ENCODE results near the gene FITM1.
A peak's percentile ranks its signal among the peaks of the same experiment; 100 is the strongest.
"Not testable (repeated sequence)": the region's sequence is repeated elsewhere in the genome, so short reads cannot be mapped to it uniquely, and the experiment has no call there.

FITM1 gene

DNA sequence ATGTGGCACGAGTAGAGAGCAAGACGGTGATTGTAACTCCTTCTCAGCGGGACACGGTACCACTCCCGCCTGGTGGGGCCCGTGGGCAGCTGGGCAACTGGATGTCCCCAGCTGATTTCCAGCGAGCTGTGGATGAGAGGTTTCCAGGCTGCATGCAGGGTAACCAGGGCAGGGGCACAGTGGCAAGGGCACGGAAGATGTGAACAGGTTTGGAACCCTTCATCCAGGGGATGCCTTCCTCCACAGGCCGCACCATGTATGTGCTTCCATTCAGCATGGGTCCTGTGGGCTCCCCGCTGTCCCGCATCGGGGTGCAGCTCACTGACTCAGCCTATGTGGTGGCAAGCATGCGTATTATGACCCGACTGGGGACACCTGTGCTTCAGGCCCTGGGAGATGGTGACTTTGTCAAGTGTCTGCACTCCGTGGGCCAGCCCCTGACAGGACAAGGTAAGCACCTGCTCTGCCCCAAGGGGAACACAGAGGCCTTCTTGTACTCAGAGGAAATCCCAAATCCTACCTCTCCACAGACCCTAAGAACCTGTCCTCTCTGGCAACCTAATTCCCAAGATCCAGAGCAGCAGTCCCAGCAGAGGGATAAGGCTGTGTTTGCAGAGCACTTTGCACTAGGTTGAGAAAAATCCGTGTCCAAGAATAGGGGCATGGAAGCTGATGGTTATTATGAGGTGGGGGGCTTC, 32.1 kb upstream of the FITM1 start:
- no peak for DNase-seq (ENCODE audit: low read depth in 2 of 2)

DNA sequence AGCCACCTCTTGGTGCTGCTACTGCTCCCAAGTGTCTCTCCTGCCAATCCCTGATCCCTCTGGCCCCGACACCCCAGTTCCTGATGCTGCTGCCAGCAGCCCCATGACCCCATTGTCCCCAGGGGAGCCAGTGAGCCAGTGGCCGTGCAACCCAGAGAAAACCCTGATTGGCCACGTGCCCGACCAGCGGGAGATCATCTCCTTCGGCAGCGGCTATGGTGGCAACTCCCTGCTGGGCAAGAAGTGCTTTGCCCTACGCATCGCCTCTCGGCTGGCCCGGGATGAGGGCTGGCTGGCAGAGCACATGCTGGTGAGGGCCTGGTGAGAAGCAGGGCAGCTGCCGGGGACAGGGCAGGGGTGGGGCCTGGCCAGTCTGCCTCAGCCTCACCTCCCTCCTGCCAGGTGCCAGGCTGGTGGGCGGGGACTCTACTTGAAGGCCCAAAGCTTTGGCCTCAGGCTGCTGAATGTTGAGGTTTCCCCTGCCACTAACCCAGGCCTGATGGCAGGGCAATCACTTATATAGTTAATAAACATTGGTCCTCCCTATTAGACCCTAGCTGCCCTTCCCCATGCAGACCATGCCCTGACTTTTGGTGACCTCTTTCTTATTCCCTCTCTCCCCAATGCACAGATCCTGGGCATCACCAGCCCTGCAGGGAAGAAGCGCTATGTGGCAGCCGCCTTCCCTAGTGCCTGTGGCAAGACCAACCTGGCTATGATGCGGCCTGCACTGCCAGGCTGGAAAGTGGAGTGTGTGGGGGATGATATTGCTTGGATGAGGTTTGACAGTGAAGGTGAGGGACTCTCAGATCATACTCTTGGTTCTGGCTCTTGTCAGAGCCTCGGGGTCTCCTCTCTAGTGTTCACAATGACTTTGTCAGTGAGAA, 31.3 kb upstream of the FITM1 start:
- no peak for DNase-seq (ENCODE audit: low read depth in 2 of 2)

DNA sequence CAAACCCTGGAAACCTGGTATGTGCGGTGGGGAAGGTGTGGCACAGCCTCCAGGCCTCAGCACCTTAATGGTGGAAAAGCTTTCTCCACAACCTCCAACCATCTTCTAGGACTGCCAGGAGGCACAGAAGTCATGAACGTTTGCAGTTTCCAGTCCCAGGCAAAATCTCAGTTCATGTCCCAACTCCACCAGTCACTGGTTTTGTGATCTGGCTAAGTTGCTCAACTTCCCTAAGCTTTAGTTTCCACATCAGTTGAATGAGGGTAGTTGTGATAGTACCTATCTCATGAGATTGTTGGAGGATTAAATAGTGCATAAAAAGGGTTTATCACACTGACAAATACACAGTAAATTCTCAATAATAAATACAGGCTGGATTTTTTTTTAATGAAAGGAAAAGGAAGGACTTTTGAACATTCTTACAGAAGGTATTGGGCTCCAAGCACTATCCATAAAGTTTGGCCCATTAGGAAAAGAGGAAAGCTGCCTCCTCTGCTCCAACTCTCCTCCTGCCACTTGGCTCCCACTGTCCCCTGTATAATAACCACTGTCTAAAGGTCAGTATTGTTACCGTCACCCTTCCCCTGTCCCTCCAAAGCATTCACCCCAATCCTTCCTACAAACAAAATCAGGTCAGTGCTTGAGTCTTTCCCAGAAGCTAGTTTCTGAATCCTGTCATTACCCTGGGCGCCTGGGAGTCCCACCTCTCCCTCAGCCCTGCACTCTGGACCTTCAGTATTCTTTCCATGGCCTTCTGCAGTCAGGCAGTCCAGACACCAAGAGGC, 30.1 kb upstream of the FITM1 start:
- DNase-seq (ENCODE audit: low read depth in 2 of 2) = no peak

DNA sequence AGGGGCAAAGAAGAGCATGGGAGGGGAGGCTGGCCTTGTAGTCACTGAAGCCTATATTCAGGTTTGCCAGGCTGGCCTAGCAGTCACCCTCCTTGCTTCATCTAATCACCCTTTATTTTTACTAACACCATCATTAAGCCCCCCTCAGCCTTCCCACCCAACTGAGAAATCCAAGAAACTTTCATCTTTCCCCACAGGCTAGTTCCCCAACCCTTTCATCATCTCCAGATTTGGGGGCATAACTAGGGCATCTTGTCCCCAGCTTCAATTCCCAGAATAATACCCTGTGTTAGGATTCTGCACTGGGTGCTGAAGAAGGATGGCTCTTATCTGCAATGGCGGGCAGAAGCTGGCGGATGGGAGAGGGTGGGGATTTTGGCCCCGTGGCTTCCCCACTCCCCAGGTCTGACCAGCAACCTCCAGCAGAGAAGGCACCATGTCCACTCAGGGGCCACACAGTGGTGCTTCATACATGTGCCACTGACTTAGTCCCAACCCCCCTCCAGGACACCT, 29.4 kb upstream of the FITM1 start:
- no peak for DNase-seq (ENCODE audit: low read depth in 2 of 2)

DNA sequence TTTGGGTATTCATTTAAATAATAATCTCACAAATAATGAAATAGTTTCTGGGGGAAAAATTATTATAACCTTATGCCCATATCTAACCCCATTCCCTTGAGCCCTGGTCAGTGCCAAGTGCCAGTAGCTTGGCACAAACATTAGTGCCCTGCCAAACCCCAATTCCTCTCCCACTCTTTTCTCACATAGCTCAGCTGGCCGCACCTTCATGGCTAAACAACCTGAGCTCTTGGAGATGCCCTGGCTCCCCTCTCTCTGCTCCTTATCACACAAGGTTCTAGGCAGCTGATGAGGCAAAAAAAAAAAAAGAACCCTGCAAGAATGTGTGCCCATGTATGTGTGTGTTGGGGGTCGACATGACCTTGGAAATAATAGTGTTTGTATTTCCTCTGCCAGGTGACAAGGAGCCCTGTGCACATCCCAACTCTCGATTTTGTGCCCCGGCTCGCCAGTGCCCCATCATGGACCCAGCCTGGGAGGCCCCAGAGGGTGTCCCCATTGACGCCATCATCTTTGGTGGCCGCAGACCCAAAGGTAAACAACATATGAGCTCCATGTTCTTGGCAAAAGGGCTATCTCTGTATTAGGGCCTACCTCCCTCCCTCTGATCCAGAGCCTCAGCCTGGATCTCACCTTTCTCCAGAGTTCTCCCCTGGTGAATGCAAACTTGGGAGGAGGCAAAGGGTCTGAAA, 28.0 kb upstream of the FITM1 start:
- DNase-seq (ENCODE audit: low read depth in 2 of 2) = no peak

DNA sequence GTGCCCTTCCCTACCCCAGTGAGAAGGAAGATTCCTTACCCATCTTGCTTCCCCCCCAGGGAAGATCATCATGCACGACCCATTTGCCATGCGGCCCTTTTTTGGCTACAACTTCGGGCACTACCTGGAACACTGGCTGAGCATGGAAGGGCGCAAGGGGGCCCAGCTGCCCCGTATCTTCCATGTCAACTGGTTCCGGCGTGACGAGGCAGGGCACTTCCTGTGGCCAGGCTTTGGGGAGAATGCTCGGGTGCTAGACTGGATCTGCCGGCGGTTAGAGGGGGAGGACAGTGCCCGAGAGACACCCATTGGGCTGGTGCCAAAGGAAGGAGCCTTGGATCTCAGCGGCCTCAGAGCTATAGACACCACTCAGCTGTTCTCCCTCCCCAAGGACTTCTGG, 27.0 kb upstream of the FITM1 start:
- DNase-seq (ENCODE audit: low read depth in 2 of 2) = no peak

DNA sequence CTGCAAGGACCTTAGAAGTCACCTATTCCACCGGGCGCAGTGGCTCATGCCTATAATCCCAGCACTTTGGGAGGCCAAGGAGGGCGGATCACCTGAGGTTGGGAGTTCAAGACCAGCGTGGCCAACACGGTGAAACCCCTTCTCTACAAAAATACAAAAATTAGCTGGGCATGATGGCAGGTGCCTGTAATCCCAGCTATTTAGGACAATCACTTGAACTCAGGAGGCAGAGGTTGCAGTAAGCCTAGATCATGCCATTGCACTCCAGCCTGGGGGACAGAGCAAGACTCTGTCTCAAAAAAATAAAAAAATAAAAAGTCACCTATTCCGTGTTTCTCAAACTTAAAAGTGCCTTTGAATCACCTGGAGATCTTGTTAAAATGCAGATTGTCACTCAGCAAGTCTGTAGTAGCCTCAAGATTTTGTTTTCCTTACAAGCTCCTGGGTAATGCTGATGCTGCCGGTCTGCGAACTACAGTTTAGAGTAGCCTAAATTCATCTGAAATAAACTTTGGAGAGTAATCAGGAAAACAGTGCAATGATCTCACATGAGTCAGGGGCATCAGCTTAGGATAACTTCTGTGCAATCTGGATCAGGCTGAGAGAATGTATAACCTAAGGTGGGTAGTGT, 24.7 kb upstream of the FITM1 start:
- not testable (repeated sequence) for DNase-seq (ENCODE audit: low read depth in 2 of 2)

DNA sequence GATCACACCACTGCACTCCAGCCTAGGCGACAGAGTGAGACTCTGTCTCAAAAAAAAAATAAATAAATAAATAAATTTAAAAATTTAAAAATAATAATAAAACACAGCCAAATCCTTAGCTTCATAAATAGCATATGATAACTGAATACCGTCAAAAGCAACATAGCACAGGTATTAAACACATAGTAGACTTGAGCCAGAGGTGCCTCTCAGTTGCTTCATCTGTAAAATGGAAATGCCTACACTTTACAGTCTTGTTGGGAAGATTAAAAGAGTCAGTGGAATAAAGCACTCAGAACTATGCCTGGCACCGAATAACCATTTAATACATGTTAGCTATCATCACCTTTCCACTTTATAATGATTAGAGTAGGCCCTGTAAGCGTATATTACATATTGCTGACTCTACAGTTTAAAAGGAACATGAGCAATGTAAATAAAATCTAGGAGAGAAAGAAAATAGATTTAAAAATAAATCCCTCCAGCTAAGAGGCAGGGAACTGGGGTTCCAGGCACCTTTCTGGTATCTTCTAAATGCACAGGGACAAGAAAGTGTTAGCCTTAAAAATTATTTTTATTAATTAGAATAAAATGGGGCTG, 23.7 kb upstream of the FITM1 start:
- no peak for DNase-seq (ENCODE audit: low read depth in 2 of 2)

DNA sequence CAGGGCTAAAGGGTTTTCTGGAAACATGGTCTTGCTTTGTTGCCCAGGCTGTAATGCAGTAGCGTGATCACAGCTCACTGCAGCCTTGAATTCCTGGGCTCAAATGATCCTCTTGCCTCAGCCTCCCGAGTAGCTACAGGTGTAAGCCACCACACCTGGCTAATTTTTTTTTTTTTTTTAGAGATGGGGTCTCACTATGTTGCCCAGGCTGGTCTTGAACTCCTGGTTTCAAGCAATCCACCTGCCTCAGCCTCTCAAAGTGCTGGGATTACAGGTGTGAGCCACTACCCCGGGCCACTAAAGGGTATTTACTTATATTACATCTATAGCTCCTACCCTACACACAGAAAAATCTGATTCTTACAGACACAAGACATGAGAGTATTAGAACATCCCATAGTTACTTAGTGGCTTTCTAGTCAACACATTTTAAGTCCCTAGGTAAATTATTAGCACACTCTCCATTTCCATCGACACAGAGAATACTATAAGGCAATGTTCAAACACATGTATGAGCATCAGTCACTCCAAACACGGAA, 22.1 kb upstream of the FITM1 start:
- DNase-seq (ENCODE audit: low read depth in 2 of 2) = no peak

DNA sequence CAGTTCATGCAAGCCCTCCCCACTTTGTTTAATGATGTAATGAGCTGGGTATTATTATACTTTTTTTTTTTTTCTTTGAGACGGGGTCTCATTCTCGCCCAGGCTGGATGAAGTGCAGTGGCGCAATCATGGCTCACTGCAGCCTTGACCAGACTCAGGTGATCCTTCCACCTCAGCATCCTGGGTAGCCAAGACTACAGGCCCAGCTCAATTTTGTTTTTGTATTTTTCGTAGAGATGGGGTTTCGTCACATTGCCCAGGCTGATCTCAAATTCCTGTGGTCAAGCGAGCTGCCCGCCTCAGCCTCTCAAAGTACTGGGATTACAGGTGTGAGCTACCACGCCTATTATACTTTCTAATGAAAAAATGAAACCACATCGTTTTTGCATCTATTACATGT, 20.4 kb upstream of the FITM1 start:
- no peak for DNase-seq (ENCODE audit: low read depth in 2 of 2)

DNA sequence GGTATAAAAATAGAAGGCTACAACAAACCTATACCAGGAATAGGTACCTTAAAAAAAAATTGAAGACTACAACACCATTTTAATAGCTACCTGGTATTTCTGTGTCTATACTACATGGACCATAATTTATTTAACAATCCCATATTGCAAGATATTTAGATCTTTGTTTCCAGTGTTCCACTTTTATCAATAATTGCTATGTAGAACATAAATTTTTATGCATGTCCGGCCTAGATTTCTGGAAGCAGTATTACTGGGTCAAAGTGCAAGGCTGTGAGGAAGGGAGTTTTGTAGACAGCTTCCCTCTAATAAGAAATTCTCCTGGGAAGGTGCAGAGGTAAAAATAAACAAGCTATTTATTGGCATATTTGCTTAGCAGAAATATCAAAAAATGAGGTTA, 19.9 kb upstream of the FITM1 start:
- DNase-seq (ENCODE audit: low read depth in 2 of 2) = no peak

DNA sequence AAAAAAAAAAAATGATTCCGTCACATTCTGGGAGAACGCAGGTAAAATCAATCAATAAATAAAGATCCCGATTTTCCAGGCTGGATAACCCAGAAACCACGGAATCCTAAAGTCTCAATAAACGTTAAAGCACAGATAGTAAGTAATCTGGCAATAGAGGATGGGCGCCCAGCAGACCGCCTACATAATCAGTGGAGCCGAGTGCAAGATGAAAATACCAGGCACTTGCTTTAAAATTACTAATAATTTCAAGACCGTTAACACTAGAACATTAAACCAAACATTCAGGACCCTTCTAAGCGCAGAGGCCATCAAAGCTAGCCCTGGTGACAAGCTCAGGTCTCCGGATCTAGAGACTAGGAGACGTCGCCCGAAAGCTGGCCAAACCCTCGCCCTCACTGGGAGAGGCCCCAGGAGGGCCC, 17.1 kb upstream of the FITM1 start:
- DNase-seq (ENCODE audit: low read depth in 2 of 2) = no peak

DNA sequence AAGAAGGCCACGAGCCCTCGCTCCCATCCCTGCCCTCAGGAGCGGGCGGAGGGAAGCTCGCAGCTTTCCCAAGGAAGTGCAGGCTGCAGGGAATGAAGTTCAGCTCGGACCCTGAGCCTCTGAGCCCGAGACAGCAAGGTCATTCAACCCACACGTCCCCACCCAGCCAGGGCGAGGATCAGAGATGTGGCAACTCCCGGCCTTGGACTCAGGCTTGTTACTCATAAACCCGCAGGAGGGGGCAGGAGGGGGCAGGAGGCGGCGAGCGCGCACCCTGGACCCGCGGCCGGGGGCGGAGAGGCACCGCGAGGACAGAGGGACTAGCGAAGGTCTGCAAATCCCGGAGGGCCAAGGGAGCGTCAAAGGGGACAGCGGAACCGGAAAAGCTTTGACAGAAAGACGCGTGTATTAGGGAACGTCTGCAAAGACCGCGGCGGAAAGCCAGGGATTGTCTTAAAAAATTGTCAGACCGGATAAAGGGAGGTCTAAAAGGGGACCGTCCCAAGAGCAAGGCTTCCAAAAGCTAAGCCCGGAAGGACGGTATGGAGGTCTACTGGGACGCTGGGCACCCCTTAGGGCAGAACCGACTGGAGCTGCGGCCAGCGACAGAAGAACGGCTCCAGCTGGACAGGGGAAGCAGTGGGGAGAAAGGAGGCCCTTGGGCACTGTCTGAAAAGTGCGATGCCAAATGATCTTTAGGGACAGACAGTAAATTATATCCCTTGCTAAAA, 16.5 kb upstream of the FITM1 start:
- DNase-seq (ENCODE audit: low read depth in 2 of 2) = peak; percentile 46 to 55

DNA sequence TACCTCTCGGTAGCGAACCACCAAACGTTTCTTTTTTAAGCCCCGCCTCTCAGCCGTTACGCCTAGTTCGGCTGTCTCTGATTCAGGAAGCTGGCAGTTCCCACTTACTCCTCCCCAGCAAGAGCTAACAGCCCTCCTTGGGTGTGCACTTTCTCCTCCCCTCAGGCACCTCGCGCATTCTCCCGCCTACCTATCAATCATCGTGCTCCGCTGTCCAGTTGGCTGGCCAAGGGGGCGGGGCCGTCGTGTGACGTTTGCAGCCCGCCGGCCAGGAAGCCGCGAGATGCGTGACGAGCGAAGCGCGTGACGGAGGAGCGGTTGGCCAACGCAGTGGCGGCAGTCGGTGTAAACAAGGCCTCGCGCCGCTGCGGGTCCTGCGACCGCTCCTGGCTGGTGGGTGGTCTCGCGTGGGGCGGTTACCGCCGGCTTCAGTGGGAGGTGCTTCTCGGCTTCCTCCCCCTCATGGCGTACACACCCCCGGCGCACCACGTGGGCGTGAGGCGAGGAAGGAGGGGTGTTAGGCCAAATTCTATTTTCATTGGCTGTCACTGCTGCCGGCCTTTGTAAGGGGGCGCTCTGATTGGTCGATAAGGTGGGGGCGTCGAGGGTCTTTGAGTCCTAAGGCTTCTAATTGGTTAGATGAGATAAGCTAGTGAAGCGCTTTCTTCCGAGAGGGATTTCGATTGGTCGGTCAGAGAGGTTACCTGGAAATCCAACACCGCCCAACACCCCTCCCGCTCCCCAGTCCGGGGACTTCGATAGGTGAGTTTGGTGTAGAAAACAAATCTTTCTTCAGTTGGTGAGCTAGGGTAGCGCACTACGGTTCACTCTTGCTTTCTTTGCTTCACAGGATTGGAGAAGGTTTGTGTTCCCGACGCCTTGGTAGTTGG, 15.7 kb upstream of the FITM1 start, which contains the start of the genes DCAF11 and NRL:
Gene DCAF11 (plus strand): TSS at position 246 of the 890 bp plus-strand sequence. CDS start 818 bp downstream, outside the sequence.
Gene NRL (minus strand): TSS at position 418 of the 890 bp plus-strand sequence. CDS start 32,101 bp downstream, outside the sequence.
- DNase-seq (ENCODE audit: low read depth in 2 of 2) = peak; percentile 96 to 98

DNA sequence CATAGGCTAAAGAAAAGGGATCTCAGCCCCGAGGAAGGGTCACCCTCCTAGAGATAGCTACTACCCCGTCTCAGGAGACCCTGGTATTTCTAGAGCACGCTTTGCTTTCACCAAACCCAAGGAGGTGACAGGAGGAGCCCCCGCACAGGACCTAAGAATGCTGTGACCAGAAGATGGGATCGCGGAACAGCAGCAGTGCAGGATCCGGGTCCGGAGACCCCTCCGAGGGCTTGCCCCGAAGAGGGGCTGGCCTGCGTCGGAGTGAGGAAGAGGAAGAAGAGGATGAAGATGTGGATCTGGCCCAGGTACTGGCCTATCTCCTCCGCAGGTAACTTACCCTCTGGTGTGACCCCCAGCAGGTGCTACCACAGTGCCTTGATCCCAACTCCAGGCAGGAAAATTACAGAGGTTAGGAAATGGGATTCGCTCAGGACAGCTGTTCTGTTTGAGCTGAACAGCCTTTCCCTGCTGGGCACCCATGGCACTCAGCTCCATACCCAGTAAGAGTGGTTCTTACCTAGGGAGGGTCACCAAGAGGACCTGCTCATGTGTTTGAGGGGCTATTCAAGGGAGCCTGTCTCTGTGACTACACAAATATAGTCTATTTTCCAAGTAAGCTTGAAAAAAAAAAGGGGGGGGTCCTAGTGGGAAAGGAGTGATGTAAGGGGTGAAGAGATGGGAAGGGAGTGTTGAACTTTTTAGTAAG, 14.9 kb upstream of the FITM1 start:
- no peak for DNase-seq (ENCODE audit: low read depth in 2 of 2)

DNA sequence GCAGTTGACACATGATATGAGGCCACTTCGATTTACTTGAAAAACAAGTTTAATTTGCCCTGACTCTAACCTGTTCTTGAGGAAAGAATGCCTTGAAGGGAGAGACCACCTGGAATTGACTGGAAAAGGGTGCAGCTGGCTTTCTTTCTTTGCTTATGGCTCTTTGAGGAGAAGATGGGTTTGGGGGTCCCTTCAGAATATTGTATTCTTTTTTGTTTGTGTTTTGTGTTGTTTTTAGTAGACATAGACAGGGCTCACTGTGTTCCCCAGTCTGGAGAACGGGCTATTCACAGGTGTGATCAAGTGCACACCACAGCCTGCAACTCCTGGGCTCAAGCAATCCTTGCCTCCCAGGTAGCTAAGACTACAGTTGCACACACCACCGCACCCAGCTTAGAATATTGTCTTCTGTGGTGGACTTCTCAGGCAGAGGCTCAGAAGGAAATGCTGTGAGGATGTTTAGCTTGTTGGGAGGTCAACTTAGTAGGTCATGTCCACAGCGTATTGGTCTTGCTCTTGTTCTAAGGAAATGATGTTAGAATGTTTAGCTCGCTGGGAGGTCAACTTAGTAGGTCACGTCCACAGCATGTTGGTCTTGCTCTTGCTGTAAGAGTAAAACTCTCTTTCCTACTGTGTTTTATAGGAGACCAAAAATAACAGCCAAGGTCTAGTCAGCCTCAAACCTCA, 14.2 kb upstream of the FITM1 start:
- DNase-seq (ENCODE audit: low read depth in 2 of 2) = no peak

DNA sequence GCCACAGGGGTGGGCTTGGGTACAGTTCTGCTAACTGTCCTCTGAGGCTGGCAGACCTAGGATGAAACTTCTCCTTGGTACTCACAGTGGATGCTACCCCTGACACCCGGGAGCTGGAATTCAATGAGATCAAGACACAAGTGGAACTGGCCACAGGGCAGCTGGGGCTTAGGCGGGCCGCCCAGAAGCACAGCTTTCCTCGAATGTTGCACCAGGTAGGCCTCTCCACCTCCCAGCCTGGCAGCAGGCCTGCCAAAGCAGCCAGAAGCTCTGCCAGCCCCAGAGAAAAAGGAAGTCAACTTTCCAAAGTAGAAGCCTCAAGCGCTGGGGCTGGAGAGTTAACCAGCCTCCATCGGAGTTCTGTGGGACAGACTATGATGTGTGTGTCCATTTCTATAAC, 13.3 kb upstream of the FITM1 start:
- no peak for DNase-seq (ENCODE audit: low read depth in 2 of 2)
